ENCODE results near the gene SLC4A2. TPM values are rescaled to one million over a fixed set of nuclear protein-coding genes. Genes with fewer than 3 reads are reported as not detected.
"Not testable (repeated sequence)": the region's sequence is repeated elsewhere in the genome, so short reads cannot be mapped to it uniquely, and the experiment has no call there.

Gene SLC4A2
- total RNA-seq, 1 experiment from 2014 or later = 100 TPM

- H3K4me1 ChIP-seq (replicated peaks) = peaks cover 19% of the 10 kb centered on the region
- no peak for DNase-seq (ENCODE audit: low read depth in 1 of 2, low spot score in 2 of 2)
Observed at GRCh38 chr7:151031011-151031410, 28.4 kb upstream of the SLC4A2 start.

GRCh38 chr7:151032936-151033863, 26.2 kb upstream of the SLC4A2 start:
- peaks cover 47% of the 10 kb centered on the region for H3K36me3 ChIP-seq
- H3K9me3 ChIP-seq (replicated peaks) = no peaks in the 10 kb centered on the region
- H3K4me1 ChIP-seq (replicated peaks) = peaks cover 20% of the 10 kb centered on the region
- no peaks in the 10 kb centered on the region for H3K27me3 ChIP-seq (replicated peaks)
- no peak overlapping the region for H3K27ac ChIP-seq
- no peak overlapping the region for H3K4me3 ChIP-seq
- DNase-seq (ENCODE audit: low read depth in 1 of 2, low spot score in 2 of 2) = no peak

More at GRCh38 chr7:151031011-151031410, 28.4 kb upstream of the SLC4A2 start:
- Histone ChIP-seq H3K27ac (no peak overlapping the region), H3K4me3 (no peak overlapping the region), H3K36me3 (peaks cover 35% of the 10 kb centered on the region), H3K9me3 (replicated peaks) (no peaks in the 10 kb centered on the region), H3K27me3 (replicated peaks) (no peaks in the 10 kb centered on the region)

GRCh38 chr7:151033864-151034249, 25.5 kb upstream of the SLC4A2 start:
- no peaks in the 10 kb centered on the region for H3K27me3 ChIP-seq (replicated peaks)
- no peaks in the 10 kb centered on the region for H3K9me3 ChIP-seq (replicated peaks)
- DNase-seq (ENCODE audit: low read depth in 1 of 2, low spot score in 2 of 2) = no peak
- no peak overlapping the region for H3K4me3 ChIP-seq
- no peak overlapping the region for H3K27ac ChIP-seq
- H3K36me3 ChIP-seq = peaks cover 47% of the 10 kb centered on the region
- peaks cover 25% of the 10 kb centered on the region for H3K4me1 ChIP-seq (replicated peaks)

GRCh38 chr7:151034312-151035025, 24.9 kb upstream of the SLC4A2 start:
- Histone ChIP-seq H3K36me3 (peaks cover 47% of the 10 kb centered on the region), H3K4me3 (no peak overlapping the region), H3K4me1 (replicated peaks) (peaks cover 25% of the 10 kb centered on the region), H3K27ac (no peak overlapping the region), H3K27me3 (replicated peaks) (no peaks in the 10 kb centered on the region), H3K9me3 (replicated peaks) (no peaks in the 10 kb centered on the region)
- no peak for DNase-seq (ENCODE audit: low read depth in 1 of 2, low spot score in 2 of 2)

GRCh38 chr7:151035026-151035717, 24.2 kb upstream of the SLC4A2 start:
- Histone ChIP-seq H3K36me3 (peaks cover 47% of the 10 kb centered on the region), H3K27me3 (replicated peaks) (no peaks in the 10 kb centered on the region), H3K4me3 (no peak overlapping the region), H3K4me1 (replicated peaks) (peaks cover 25% of the 10 kb centered on the region), H3K27ac (no peak overlapping the region), H3K9me3 (replicated peaks) (no peaks in the 10 kb centered on the region)
- DNase-seq (ENCODE audit: low read depth in 1 of 2, low spot score in 2 of 2) = no peak

DNA sequence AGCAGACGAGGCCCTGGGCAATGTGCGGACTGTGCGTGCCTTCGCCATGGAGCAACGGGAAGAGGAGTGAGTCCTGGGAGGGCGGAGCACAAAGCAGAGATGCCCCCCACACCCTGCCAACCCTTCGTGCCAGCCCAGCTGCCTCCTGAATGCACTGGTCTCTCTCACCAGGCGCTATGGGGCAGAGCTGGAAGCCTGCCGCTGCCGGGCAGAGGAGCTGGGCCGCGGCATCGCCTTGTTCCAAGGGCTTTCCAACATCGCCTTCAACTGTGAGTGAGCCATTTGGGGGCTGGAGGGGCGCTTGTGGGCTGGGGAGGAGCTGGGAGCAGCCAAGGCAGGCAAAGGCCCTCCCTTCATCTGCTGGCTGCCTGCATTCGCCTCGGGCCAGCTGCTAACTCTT, 23.5 kb upstream of the SLC4A2 start:
- no peak overlapping the region for H3K4me3 ChIP-seq
- peaks cover 47% of the 10 kb centered on the region for H3K36me3 ChIP-seq
- peaks cover 31% of the 10 kb centered on the region for H3K4me1 ChIP-seq (replicated peaks)
- no peaks in the 10 kb centered on the region for H3K9me3 ChIP-seq (replicated peaks)
- no peak for DNase-seq (ENCODE audit: low read depth in 1 of 2, low spot score in 2 of 2)
- no peak overlapping the region for H3K27ac ChIP-seq
- no peaks in the 10 kb centered on the region for H3K27me3 ChIP-seq (replicated peaks)

- Histone ChIP-seq H3K36me3 (peaks cover 34% of the 10 kb centered on the region), H3K9me3 (replicated peaks) (no peaks in the 10 kb centered on the region), H3K27ac (peak overlapping the region; percentile 68), H3K27me3 (replicated peaks) (no peaks in the 10 kb centered on the region), H3K4me1 (replicated peaks) (peaks cover 31% of the 10 kb centered on the region), H3K4me3 (no peak overlapping the region)
- DNase-seq (ENCODE audit: low read depth in 1 of 2, low spot score in 2 of 2) = peak; percentile 96 to 97
Observed at GRCh38 chr7:151038951-151039849, 20.2 kb upstream of the SLC4A2 start.

DNA sequence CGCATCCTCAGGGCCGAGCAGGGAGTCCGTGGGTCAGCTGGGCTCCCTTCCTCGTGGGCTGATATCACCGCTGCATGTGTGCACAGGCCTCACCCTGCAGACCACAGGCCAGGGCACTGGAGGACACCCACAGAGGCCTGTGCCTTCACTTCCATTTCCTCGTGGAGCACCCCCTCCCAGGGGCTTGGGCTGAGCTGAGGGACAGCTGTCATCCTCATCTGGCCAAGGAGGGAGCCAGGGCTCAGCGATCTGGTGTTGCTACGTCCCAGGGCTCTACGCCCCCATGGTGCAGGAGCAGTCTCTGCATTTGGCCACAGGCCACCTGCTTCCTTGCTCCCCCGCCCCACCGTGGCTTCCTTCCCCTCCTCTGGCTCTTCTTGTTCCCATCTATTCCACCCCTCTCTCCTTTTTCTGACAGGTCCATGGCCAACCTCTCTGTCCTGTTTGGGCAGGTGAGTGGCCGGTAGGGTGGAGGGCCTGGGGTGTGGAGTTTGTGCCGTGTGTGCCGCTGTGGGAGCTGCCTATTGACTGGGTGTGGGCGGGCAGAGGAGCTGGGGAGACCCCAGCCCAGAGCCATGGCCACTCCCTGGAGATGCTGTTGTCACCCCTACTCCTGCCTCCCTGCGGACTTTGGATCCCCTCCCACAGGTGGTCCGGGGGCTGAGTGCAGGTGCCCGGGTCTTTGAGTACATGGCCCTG, 19.4 kb upstream of the SLC4A2 start:
- Histone ChIP-seq H3K4me3 (no peak overlapping the region), H3K27me3 (replicated peaks) (no peaks in the 10 kb centered on the region), H3K27ac (peak overlapping the region; percentile 1; the same call in 1 of the 2 replicates), H3K36me3 (peaks cover 26% of the 10 kb centered on the region), H3K4me1 (replicated peaks) (peaks cover 31% of the 10 kb centered on the region), H3K9me3 (replicated peaks) (no peaks in the 10 kb centered on the region)
- no peak for DNase-seq (ENCODE audit: low read depth in 1 of 2, low spot score in 2 of 2)

GRCh38 chr7:151040616-151041375, 18.6 kb upstream of the SLC4A2 start:
- peaks cover 31% of the 10 kb centered on the region for H3K4me1 ChIP-seq (replicated peaks)
- peaks cover 18% of the 10 kb centered on the region for H3K36me3 ChIP-seq
- no peak for DNase-seq (ENCODE audit: low read depth in 1 of 2, low spot score in 2 of 2)
- H3K9me3 ChIP-seq (replicated peaks) = no peaks in the 10 kb centered on the region
- no peak overlapping the region for H3K27ac ChIP-seq
- H3K4me3 ChIP-seq = no peak overlapping the region
- no peaks in the 10 kb centered on the region for H3K27me3 ChIP-seq (replicated peaks)

DNA sequence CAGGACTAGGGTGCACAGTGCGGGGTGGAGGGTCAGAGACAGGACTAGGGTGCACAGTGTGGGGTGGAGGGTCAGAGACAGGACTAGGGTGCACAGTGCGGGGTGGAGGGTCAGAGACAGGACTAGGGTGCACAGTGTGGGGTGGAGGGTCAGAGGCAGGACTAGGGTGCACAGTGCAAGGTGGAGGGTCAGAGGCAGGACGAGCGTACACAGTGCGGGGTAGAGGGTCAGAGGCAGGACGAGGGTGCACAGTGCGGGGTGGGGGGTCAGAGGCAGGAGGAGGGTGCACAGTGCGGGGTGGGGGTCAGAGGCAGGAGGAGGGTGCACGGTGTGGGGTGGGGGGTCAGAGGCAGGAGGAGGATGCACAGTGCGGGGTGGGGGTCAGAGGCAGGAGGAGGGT, 15.9 kb upstream of the SLC4A2 start:
- H3K4me3 ChIP-seq; H3K9me3 ChIP-seq (replicated peaks); H3K27ac ChIP-seq; H3K36me3 ChIP-seq; DNase-seq (ENCODE audit: low read depth in 1 of 2, low spot score in 2 of 2); H3K27me3 ChIP-seq (replicated peaks): not testable (repeated sequence)
- H3K4me1 ChIP-seq (replicated peaks) = peaks cover 26% of the 10 kb centered on the region

DNA sequence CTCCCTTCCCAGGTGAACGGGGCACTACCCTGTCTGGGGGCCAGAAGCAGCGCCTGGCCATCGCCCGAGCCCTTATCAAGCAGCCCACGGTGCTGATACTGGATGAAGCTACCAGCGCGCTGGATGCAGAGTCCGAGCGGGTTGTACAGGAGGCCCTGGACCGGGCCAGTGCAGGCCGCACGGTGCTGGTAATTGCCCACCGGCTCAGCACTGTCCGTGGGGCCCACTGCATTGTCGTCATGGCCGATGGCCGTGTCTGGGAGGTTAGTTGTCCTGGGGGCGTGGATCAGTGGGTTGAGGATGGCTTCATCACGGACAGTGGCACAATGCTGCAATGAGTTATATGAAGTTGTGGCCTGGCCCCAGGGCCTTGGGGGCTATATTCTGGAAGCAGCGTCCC, 15.4 kb upstream of the SLC4A2 start:
- H3K27ac ChIP-seq = no peak overlapping the region
- no peak for DNase-seq (ENCODE audit: low read depth in 1 of 2, low spot score in 2 of 2)
- peaks cover 20% of the 10 kb centered on the region for H3K4me1 ChIP-seq (replicated peaks)
- no peak overlapping the region for H3K4me3 ChIP-seq
- H3K36me3 ChIP-seq = peaks cover 4% of the 10 kb centered on the region
- H3K9me3 ChIP-seq (replicated peaks) = no peaks in the 10 kb centered on the region
- H3K27me3 ChIP-seq (replicated peaks) = no peaks in the 10 kb centered on the region

DNA sequence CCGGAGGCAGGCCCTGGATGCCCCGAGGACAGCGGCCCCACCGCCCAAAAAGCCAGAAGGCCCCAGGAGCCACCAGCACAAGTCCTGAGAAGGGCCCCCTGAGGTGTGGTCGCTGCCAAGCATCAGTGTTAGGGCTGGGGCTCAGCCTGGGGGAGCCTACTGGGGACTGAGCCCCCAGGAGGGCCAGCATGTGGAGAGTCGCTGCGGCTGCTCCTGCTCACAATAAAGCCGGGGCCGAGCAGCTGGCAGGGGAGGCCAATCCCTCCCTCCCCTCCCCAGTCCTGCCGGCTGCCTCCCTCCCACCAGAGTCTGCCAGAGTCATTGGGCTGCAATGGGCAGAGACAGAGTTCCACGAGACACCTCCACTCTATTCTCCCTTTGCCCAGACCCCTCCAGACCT, 14.1 kb upstream of the SLC4A2 start:
- H3K4me3 ChIP-seq = no peak overlapping the region
- no peaks in the 10 kb centered on the region for H3K9me3 ChIP-seq (replicated peaks)
- no peak overlapping the region for H3K27ac ChIP-seq
- no peaks in the 10 kb centered on the region for H3K27me3 ChIP-seq (replicated peaks)
- DNase-seq (ENCODE audit: low read depth in 1 of 2, low spot score in 2 of 2) = no peak
- H3K36me3 ChIP-seq = peaks cover 4% of the 10 kb centered on the region
- H3K4me1 ChIP-seq (replicated peaks) = peaks cover 7% of the 10 kb centered on the region
